GM04503 (cell line): ENCODE results near the gene RAP2B.

ENCODE experiments used
- DNase-seq: peaks from one replicate; pipeline ENCODE4 v3.0.0-alpha.2; 2012; ENCODE audit warnings: low read depth

Gene RAP2B

GRCh38 chr3:153160451-153161137 is 1.4 kb upstream of the RAP2B start:
- DNase-seq: peak; percentile 51

GRCh38 chr3:153161138-153161713 is 800 bp upstream of the RAP2B start:
- DNase-seq: peak; percentile 99

- DNase-seq: no peak
Measured at GRCh38 chr3:153162513-153163392, 727 bp downstream of the RAP2B start.

- DNase-seq: no peak
Measured at GRCh38 chr3:153163393-153163724, 1.3 kb downstream of the RAP2B start.

- DNase-seq: no peak
Measured at GRCh38 chr3:153163756-153164550, 1.9 kb downstream of the RAP2B start.

GRCh38 chr3:153165261-153165681 is 3.2 kb downstream of the RAP2B start:
- no peak for DNase-seq

- no peak for DNase-seq
Measured at GRCh38 chr3:153166206-153166605, 4.2 kb downstream of the RAP2B start.

GRCh38 chr3:153166796-153167195 is 4.8 kb downstream of the RAP2B start:
- no peak for DNase-seq

GRCh38 chr3:153169793-153170383 is 7.9 kb downstream of the RAP2B start:
- DNase-seq: no peak

DNA sequence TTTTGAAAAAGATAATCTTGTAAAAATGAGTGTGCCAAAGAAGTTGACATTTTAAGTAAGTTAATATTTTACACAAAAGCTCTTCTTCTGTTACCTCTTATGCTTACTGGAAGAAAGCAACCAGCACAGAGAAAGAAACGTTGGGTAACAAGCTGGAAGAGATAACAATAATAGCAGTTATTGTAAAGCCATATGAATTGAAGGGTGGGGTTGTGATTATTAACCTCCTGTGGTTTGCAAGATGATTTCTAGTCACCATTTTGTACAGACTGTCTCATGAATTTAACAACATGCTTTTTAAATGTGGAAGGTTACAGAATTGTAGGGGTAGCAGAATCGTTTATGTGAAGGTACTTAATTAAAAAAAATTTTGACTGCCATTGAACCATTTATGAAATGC is 9.2 kb downstream of the RAP2B start:
- no peak for DNase-seq

DNA sequence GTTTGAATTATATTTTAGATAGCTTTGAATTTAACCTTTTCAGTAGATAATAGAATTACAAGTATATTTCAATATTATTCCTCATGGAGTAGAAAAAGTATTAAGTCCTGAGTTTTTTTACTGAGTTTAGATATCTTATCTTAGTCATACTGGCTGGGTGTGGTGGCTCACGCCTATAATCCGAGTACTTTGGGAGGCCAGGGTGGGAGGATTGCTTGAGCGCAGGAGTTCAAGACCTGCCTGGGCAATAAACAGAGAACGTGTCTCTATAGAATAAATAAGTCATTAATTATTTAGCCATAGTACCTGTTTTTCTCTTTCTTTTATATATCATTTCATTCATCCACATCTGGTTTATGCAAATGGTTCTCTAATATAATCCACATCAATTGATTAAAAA is 9.9 kb downstream of the RAP2B start:
- no peak for DNase-seq

DNA sequence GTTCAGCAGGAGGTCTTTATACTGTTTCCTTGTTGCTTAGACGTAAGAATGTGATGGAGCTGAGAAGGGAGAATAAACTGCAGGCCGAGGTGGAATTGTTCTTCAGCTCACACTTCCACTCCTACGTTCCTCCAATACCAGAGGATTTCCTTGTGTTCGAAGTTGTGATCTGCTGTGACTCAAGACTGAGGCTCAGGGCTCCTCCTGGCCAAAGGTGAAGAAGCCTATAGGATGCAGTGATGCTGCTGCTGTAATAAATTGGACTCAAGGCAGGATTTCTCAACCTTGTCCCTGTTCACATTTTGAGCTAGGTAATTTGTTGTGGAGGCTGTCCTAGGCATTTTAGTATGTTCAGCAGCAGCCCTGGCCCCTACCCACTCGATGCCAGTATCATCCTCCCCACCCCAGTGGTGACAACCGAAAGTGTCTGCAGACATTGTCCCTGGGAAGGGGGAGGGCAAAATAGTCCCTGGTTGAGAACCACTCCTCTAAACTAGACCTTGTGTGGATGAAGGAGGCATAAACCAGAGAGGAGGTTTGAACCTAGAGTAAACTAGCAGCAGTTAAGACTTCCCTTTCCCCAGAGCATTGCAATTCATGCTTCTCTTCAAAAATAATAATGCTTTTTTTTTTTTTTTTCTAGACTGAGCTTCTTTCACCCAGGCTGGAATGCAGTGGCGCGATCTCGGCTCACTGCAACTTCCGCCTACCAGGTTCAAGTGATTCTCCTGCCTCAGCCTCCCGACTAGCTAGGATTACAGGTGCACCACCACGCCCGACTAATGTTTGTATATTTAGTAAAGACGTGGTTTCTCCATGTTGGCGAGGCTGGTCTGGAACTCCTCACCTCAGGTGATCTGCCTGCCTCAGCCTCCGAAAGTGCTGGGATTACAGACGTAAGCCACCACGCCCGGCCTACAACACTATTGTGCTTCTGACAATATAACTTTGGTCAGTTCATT is 11.1 kb downstream of the RAP2B start:
- DNase-seq: no peak

- DNase-seq: no peak
Measured at GRCh38 chr3:153173758-153174516, 11.9 kb downstream of the RAP2B start.

- DNase-seq: no peak
Measured at GRCh38 chr3:153176197-153176596, 14.2 kb downstream of the RAP2B start.

- DNase-seq: no peak
Measured at GRCh38 chr3:153180860-153181372, 18.9 kb downstream of the RAP2B start.

DNA sequence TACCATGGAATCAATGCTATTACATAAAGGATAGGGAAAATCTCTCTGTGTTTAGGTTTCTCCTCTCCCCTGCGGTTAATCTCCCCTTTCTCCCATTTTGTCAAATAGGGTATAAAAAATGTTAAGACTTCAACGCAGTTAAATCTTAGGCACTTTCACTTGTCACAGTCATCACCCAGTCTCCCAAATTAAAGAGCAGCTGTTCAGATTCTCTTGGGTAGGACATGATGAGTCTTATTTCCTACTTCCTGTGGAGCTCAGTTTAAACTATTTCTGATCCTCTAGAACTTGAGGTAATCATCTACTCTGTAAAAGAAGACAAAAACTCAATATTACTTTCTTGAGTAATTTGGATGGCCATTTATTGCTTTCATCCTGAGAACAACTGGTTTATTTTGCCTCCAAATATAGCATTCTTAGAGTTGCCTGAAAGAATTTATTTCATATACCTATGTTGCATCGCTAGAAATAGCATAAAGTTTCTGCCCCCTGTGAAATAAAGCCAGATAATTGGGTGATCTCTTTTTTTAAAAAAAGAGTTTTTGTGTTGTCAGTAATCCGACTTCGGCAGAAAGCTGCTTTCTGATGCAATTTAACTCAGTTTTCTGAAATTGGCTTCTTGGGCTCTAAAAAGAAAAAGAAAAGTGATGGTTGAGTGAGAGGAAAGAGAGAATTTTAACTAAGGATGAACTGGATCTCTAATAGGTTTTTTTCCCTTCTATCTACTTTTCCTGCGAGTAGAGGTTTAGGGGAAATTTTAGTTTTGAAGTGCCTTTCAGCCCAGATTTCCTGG is 20.7 kb downstream of the RAP2B start:
- DNase-seq: no peak

DNA sequence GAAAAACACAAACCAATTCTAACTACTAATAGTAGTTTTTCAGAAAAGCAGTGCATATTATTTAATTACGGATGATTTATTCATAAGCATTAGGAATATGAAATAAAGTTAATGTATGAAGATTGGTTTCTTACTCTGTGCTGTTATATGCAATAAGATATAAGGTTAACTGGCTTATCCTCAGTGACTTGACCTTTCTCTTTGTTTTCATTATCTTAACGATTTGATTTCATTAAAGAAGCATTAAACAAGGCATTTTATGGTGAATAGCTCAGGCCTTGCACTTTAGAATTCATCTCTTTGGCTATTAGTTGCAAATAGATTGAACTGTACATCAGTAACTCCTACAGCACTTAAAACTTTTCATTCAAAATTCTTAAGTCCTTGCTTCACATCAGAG is 28.9 kb downstream of the RAP2B start:
- no peak for DNase-seq

- DNase-seq: no peak
Measured at GRCh38 chr3:153192327-153192726, 30.3 kb downstream of the RAP2B start.
